Esophagus squamous epithelium (tissue), 5 donors: ENCODE data around the gene ULK2. TPM values are rescaled to one million over a fixed set of nuclear protein-coding genes. Genes with fewer than 3 reads are reported as not detected.
"Not testable (repeated sequence)": the region's sequence is repeated elsewhere in the genome, so short reads cannot be mapped to it uniquely, and the experiment has no call there.

Experiments used
- DNase-seq: peaks from one replicate; lab custom pipeline; 2025; lab: John Stamatoyannopoulos, UW
- H3K27ac ChIP-seq, 4 donors: fragments of 200-600 bp; sonication (generic); one replicate each; pipeline ENCODE4 v1.5.1; 2016 to 2019; ENCODE audit warnings: mild to moderate bottlenecking in 1 of 4
- H3K27me3 ChIP-seq, 4 donors: fragments of 200-600 bp; sonication (generic); 1 replicate in 3 of 4; 2 replicates in 1 of 4; pipeline versions ENCODE4 v1.5.1 to v1.6.0; 2017 to 2021; ENCODE audit warnings: antibody characterized with exemption in 1 of 4
- H3K36me3 ChIP-seq, 3 donors: fragments of 200-600 bp; sonication (generic); one replicate each; pipeline ENCODE4 v1.5.1; 2016 to 2019
- H3K4me1 ChIP-seq, 3 donors: fragments of 200-600 bp; sonication (generic); one replicate each; pipeline ENCODE4 v1.5.1; 2017 to 2019
- H3K4me3 ChIP-seq, 4 donors: fragments of 200-600 bp; sonication (generic); 1 replicate in 3 of 4; 2 replicates in 1 of 4; pipeline ENCODE4 v1.5.1; 2016 to 2019; ENCODE audit warnings: mild to moderate bottlenecking in 2 of 4, moderate library complexity in 1 of 4
- H3K9me3 ChIP-seq, 3 donors: fragments of 200-600 bp; sonication (generic); one replicate each; pipeline ENCODE4 v1.5.1; 2016 to 2019
- POLR2A ChIP-seq, 4 donors: fragments of 450-650 bp; IDR thresholded peaks; one replicate each; pipeline ENCODE4 v1.6.1; 2017; ENCODE audit warnings: antibody characterized with exemption in 4 of 4, mild to moderate bottlenecking in 4 of 4, moderate library complexity in 3 of 4
- WGBS, 2 donors: methylation state at CpG; one replicate each; pipeline ENCODE4 v1.1.5; 2018; 5-methylcytosine and 5-hydroxymethylcytosine counted together
- intact Hi-C: fragments of 100-400 bp; cut with DNase I; formaldehyde crosslinking; loops from one replicate; pipeline ENCODE4 v1.15.0; 2022
- total RNA-seq, 4 donors: library from RNA; depleted of rRNA; stranded (reverse); fragments of >200 nt; gene quantifications; one replicate each; pipeline ENCODE4 v1.1.0, GENCODE V29; 2016
- TF ChIP-seq, protein P1 (sequence below), 6 experiments: fragments of 450-650 bp in 4 of 6; fragments of 200-600 bp in 2 of 6; sonication (generic) in 2 of 6; IDR thresholded peaks; one replicate each; pipeline ENCODE4 v1.5.1; 2016 to 2019; ENCODE audit warnings: antibody characterized with exemption in 6 of 6, mild to moderate bottlenecking in 4 of 6, moderate library complexity in 4 of 6
- donor health status: DM: yes; HTN: yes; CAD: no.

ULK2 gene
- total RNA-seq, 4 donors from 2014 or later, result 6.0 to 17.4 (median 8.2) TPM

DNA sequence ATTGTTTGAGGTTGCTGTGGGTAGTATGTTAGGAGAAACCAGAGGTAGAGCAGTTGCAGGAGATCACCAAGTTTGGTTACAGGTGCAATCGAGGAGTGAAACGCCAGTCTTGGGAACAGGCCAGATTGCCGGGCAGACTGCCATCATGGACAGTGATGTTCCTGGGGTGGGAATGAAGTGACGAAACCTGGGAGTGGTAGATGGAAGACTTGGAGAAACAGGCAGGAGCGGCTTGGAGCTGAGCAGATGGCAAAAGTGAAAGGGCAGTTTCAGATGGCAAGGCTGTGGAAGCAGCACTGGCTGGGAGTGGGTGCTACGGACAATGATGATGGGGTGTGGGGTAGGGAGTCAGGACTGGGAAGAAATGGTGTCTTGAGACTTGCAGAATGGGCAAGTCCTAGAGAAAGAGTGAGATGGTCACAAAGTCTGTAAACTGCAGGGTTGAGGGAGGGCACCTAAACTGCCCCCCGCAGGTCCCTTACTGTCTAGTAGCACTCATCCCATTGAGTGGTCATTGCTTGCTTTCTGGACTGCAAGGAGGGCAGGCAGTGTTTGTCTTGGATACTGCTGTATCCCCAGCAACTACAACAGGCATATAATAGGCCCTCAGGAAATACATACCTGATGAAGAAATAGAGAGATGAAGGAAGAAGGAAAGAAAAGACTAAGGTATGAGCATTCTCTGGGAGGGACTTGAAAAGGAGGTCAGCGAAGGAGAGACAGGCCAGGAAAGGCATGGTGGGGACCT lies 29.5 kb upstream of the ULK2 start:
- Histone ChIP-seq H3K4me1 (peaks cover 7 to 27% (median 7%) of the 10 kb centered on the region in 3 donors), H3K27me3 (no peaks in the 10 kb centered on the region), H3K4me3 (no peak overlapping the region), H3K9me3 (no peaks in the 10 kb centered on the region), H3K27ac (no peak overlapping the region), H3K36me3 (peaks cover 0 to 30% (median 0%) of the 10 kb centered on the region in 3 donors)
- TF ChIP-seq, protein P1, sequence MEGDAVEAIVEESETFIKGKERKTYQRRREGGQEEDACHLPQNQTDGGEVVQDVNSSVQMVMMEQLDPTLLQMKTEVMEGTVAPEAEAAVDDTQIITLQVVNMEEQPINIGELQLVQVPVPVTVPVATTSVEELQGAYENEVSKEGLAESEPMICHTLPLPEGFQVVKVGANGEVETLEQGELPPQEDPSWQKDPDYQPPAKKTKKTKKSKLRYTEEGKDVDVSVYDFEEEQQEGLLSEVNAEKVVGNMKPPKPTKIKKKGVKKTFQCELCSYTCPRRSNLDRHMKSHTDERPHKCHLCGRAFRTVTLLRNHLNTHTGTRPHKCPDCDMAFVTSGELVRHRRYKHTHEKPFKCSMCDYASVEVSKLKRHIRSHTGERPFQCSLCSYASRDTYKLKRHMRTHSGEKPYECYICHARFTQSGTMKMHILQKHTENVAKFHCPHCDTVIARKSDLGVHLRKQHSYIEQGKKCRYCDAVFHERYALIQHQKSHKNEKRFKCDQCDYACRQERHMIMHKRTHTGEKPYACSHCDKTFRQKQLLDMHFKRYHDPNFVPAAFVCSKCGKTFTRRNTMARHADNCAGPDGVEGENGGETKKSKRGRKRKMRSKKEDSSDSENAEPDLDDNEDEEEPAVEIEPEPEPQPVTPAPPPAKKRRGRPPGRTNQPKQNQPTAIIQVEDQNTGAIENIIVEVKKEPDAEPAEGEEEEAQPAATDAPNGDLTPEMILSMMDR (IDR thresholded peaks at IDR 0.05), result no peak
- no peak for TF ChIP-seq POLR2A (IDR thresholded peaks at IDR 0.05)
- intact Hi-C loops, result no loop called here
- WGBS, 2 donors, result 54 to 64% methylated on average over 7 to 8 of the region's 8 CpGs
- no peak for DNase-seq

DNA sequence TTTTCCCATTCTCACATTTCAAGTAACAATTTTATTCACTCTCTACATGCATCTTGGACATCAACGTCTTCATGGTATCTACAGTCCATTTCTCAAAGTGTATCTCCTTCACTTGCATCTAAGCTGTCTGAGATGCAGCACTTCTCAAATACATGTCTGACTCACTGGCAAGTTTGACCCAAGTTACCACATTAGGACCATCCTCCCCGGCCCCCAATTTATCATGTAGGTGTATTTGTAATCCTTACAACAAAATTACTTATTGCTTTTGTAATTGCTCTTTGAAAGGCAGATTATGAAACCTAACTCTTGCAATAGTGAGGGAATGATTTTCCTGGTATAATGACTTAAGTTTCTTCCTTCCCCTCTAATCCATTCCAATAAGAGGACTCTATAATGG lies 28.9 kb upstream of the ULK2 start:
- intact Hi-C loops, result no loop called here
- 52 to 63% methylated on average over 2 of the region's 2 CpGs for WGBS, 2 donors
- TF ChIP-seq, protein P1 (IDR thresholded peaks at IDR 0.05), result no peak
- TF ChIP-seq POLR2A (IDR thresholded peaks at IDR 0.05), result no peak
- no peaks in the 10 kb centered on the region for H3K27me3 ChIP-seq
- H3K27ac ChIP-seq, result no peak overlapping the region
- no peak for DNase-seq
- no peak overlapping the region for H3K4me3 ChIP-seq
- H3K36me3 ChIP-seq, result peaks cover 0 to 24% (median 0%) of the 10 kb centered on the region in 3 donors
- no peaks in the 10 kb centered on the region for H3K9me3 ChIP-seq
- peaks cover 7 to 27% (median 7%) of the 10 kb centered on the region in 3 donors for H3K4me1 ChIP-seq

DNA sequence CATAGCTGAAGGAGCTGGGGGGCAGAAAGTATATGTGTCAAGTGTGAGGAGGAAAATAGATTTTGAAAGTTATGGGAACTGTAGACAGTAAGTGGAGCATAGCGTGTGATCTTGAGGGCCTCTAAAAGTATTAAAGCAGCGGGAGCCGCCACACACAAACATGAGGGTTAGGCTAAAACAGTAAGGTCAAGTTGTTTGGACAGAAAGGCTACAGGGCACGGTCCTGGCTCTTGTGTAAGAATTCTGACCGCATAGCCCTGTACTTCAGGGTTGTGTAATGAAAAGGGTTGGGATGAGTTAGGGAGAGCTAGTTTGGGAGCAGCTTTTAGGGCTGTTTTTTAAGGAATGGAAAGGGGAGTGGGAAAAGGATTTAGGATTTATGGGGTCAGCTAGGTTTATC lies 22.8 kb upstream of the ULK2 start:
- H3K4me1 ChIP-seq, H3K27ac ChIP-seq, H3K27me3 ChIP-seq, intact Hi-C loops, DNase-seq, H3K4me3 ChIP-seq, H3K36me3 ChIP-seq, H3K9me3 ChIP-seq: not testable (repeated sequence)
- WGBS, 2 donors, result 90 to 95% methylated on average over 5 of the region's 5 CpGs

DNA sequence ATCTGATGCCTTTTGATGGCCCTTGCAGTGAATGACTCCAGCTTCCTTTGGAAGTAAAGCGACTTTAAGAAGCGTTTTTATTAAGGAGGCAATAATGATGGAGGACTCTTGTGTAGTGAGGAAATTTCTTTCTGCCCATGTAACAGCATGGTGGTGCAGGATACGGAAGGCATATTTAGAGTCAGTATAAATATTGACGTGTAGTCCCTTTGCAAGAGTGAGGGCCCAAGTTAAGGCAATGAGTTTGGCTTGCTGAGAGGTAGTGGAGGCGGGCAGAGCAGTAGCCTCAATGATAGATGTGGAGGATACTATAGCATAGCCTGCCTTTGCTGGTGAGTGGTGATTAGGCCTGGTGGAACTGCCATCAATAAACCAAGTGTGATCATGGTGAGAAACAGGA lies 22.3 kb upstream of the ULK2 start:
- intact Hi-C loops, result not testable (repeated sequence)

DNA sequence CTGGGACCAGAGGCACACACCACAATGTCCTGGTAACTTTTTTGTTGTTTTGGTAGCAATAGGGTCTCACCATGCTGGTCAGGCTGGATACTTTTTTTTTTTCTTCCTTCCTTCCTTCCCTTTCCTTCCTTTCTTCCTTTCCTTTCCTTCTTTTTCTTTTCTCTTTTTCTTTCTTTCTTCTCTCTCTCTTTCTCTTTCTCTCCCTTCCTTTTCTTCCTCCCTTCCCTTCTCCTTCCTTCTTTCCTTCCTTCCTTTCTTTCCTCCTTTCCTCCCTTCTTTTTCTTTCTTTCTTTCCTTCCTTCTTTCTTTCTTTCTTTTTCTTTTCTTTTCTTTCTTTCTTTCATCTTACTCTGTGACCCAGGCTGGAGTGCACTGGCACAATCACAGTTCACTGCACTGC lies 18.4 kb upstream of the ULK2 start:
- Histone ChIP-seq H3K4me1 (no peaks in the 10 kb centered on the region), H3K4me3 (no peak overlapping the region), H3K27me3 (no peaks in the 10 kb centered on the region), H3K27ac (no peak overlapping the region), H3K36me3 (no peaks in the 10 kb centered on the region), H3K9me3 (no peaks in the 10 kb centered on the region)
- no peak for DNase-seq
- no peak for TF ChIP-seq POLR2A (IDR thresholded peaks at IDR 0.05)
- TF ChIP-seq, protein P1 (IDR thresholded peaks at IDR 0.05), result no peak
- intact Hi-C loops, result no loop called here

More for the DNA sequence above, 22.3 kb upstream of the ULK2 start:
- H3K4me3 ChIP-seq, DNase-seq, H3K27ac ChIP-seq, H3K4me1 ChIP-seq, H3K27me3 ChIP-seq, H3K36me3 ChIP-seq, H3K9me3 ChIP-seq: not testable (repeated sequence)
- 87 to 92% methylated on average over 5 of the region's 5 CpGs for WGBS, 2 donors

DNA sequence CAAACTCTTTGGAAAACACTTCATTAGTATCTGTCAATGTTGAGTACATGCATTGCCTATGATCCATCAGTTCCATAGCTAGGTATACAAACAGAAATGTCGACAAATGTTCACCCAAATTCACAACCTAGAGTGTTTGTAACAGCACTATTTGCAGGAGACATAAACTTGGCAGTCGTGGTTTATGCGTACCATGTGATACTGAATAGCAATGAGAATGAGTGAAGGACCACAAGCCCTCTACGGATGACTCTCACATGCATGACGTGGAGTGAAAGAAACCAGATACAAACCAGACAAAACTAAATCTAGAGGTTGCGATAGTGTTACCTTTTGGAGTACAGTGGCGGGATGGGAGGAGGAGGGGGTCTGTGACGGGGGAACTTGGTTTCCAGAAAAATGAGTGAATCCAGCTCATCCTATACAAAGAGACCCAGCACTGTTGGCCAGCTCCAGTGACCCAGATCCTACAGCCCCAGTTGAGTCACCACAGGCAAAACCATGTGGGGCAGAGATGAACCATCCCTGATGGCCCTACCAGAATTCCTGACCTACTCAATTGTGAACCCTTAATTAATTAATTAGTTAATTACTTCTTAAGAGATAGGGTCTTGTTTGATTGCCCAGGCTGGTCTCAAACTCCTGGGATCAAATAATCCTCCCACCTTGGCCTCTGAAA lies 15.9 kb upstream of the ULK2 start:
- no peak for TF ChIP-seq POLR2A (IDR thresholded peaks at IDR 0.05)
- TF ChIP-seq, protein P1 (IDR thresholded peaks at IDR 0.05), result no peak
- Histone ChIP-seq H3K27ac (no peak overlapping the region), H3K4me1 (no peaks in the 10 kb centered on the region), H3K27me3 (peaks cover 0 to 11% (median 0%) of the 10 kb centered on the region in 4 donors), H3K4me3 (no peak overlapping the region), H3K9me3 (no peaks in the 10 kb centered on the region), H3K36me3 (no peaks in the 10 kb centered on the region)
- intact Hi-C loops, result no loop called here
- DNase-seq, result no peak
- WGBS, 2 donors, result 66 to 80% methylated on average over 8 of the region's 8 CpGs
